Memory B cell (primary cell): ENCODE results near the gene POU2F2.

ENCODE experiments used
- ATAC-seq: fragments of 150-1000 bp; cut with Tn5 transposase; 2 replicates; pipeline ENCODE4 v1.10.0; 2021; ENCODE audit warnings: low read depth, mild to moderate bottlenecking, moderate library complexity
- DNase-seq, 2 donors: peaks; one replicate each; pipeline ENCODE4 v3.0.0; 2022; ENCODE audit warnings: low spot score in 2 of 2
- H3K27ac Mint-ChIP-seq: one replicate; pipeline ENCODE4 v1.8.0; 2022; ENCODE audit warnings: mild to moderate bottlenecking, moderate library complexity, mixed read lengths
- H3K27me3 Mint-ChIP-seq: one replicate; pipeline ENCODE4 v1.8.0; 2022; ENCODE audit warnings: mixed read lengths
- H3K36me3 Mint-ChIP-seq: one replicate; pipeline ENCODE4 v1.8.0; 2022; ENCODE audit warnings: mild to moderate bottlenecking, mixed read lengths
- H3K4me1 Mint-ChIP-seq: one replicate; pipeline ENCODE4 v1.8.0; 2022; ENCODE audit warnings: mixed read lengths
- H3K4me3 Mint-ChIP-seq: one replicate; pipeline ENCODE4 v1.8.0; 2022; ENCODE audit warnings: mild to moderate bottlenecking, moderate library complexity, mixed read lengths
- H3K9me3 Mint-ChIP-seq: one replicate; pipeline ENCODE4 v1.8.0; 2022; ENCODE audit warnings: mixed read lengths

The POU2F2 gene

GRCh38 chr19:42079276-42079669 lies 53.0 kb downstream of the POU2F2 start:
- Mint-ChIP-seq H3K4me3 (no peak overlapping the region), H3K4me1 (peaks cover 36% of the 10 kb centered on the region), H3K36me3 (peaks cover 8% of the 10 kb centered on the region), H3K27ac (no peak overlapping the region), H3K27me3 (no peaks in the 10 kb centered on the region), H3K9me3 (no peaks in the 10 kb centered on the region)
- ATAC-seq, result no peak
- no peak for DNase-seq

DNA sequence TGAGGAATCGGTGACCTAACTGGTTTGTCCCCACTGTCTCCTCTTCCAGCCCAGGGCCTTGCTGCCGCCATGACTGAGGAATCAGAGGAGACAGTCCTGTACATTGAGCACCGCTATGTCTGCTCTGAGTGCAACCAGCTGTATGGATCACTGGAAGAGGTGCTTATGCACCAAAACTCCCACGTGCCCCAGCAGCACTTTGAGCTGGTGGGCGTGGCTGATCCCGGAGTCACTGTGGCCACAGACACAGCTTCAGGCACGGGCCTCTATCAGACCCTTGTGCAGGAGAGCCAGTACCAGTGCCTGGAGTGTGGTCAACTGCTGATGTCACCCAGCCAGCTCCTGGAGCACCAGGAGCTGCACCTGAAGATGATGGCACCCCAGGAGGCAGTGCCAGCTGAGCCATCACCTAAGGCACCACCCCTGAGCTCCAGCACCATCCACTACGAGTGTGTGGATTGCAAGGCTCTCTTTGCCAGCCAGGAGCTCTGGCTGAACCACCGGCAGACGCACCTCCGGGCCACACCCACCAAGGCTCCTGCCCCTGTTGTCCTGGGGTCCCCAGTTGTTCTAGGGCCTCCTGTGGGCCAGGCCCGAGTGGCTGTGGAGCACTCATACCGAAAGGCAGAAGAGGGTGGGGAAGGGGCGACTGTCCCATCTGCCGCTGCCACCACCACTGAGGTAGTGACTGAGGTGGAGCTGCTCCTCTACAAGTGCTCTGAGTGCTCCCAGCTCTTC lies 53.5 kb downstream of the POU2F2 start:
- Mint-ChIP-seq H3K27me3 (no peaks in the 10 kb centered on the region), H3K36me3 (peaks cover 8% of the 10 kb centered on the region), H3K27ac (peak overlapping the region; percentile 99), H3K9me3 (no peaks in the 10 kb centered on the region), H3K4me3 (peak overlapping the region; percentile 15), H3K4me1 (peaks cover 36% of the 10 kb centered on the region)
- ATAC-seq (no peak), DNase-seq (no peak)

- Mint-ChIP-seq H3K4me1 (peaks cover 36% of the 10 kb centered on the region), H3K27ac (peak overlapping the region; percentile 99), H3K4me3 (peak overlapping the region; percentile 32), H3K27me3 (no peaks in the 10 kb centered on the region), H3K36me3 (peaks cover 8% of the 10 kb centered on the region), H3K9me3 (no peaks in the 10 kb centered on the region)
- DNase-seq (no peak), ATAC-seq (no peak)
Measured at GRCh38 chr19:42078058-42078457, 54.2 kb downstream of the POU2F2 start.

- Mint-ChIP-seq H3K36me3 (peaks cover 8% of the 10 kb centered on the region), H3K4me3 (peak overlapping the region; percentile 90), H3K4me1 (peaks cover 31% of the 10 kb centered on the region), H3K9me3 (no peaks in the 10 kb centered on the region), H3K27ac (peak overlapping the region; percentile 99), H3K27me3 (no peaks in the 10 kb centered on the region)
- ATAC-seq, result peak; percentile 15
- DNase-seq, result no peak
Measured at GRCh38 chr19:42076380-42076944, 55.8 kb downstream of the POU2F2 start.

DNA sequence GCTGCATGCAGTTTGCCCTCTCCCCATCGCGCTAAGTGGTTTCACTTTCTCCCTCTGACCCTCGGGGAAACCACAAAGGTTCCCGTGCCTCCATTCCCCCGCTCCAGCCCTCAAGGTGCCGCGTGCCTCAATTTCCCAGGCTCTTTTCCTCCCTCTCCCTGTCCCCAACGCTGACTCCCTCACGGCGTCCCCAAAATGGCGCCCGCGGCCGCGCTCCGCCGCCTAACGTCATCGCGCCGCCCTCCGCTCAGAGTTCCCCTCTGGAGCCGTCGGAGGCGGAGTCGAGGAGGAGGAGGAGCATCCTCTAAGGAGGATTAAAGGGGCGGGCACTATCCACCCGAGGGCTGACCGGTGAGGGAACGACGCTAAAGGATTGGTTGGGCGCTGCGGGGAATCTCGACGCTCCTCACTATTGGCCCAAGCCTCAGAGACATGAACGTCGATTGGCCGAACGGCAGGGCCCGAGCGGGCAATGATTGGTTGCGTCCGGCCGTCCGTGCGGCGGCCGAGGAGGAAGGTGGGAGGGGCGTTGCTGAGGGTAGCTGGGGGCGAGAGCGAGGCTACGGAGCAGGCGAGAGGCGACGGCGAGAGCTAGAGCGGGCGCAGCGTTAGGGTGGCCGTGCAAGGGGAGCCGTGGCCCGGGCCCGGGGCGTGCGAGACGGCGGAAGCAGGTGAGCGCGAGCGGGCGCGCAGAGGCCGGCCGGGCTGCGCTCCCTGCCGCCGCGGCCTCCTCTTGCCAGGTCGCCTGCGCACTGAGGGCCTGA lies 56.4 kb downstream of the POU2F2 start, which contains the start of gene ZNF574:
ZNF574 (plus strand) TSS at position 551 of the 764 bp plus-strand sequence. CDS start 2,441 bp downstream, outside the sequence.
- Mint-ChIP-seq H3K4me3 (peak within 1 kb of the TSS; percentile 93), H3K9me3 (no peaks in the 10 kb centered on the region), H3K27ac (peak within 1 kb of the TSS; percentile 99), H3K36me3 (peaks cover 3% of the 10 kb centered on the region), H3K27me3 (no peaks in the 10 kb centered on the region), H3K4me1 (peaks cover 28% of the 10 kb centered on the region)
- DNase-seq, result peak; percentile 92 to 98
- peak; percentile 90 for ATAC-seq

DNA sequence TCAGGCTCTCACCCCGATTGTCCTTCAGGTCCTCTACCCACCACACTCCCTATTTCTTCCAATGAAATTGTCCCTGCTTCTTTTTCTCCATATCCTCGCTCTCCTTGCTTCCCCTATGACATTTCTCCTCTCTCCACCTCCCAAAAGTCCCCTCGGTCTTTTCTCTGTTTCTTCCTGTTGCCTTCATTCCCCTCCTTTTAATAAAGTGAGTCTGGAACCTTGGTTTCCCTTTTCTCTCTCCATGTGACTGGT lies 57.0 kb downstream of the POU2F2 start:
- H3K27me3 Mint-ChIP-seq, result peaks cover 3% of the 10 kb centered on the region
- peak overlapping the region; percentile 99 for H3K27ac Mint-ChIP-seq
- no peak for ATAC-seq
- H3K4me1 Mint-ChIP-seq, result peaks cover 28% of the 10 kb centered on the region
- DNase-seq, result no peak
- no peaks in the 10 kb centered on the region for H3K9me3 Mint-ChIP-seq
- H3K4me3 Mint-ChIP-seq, result peak overlapping the region; percentile 93
- H3K36me3 Mint-ChIP-seq, result peaks cover 3% of the 10 kb centered on the region

GRCh38 chr19:42074513-42075363 lies 57.5 kb downstream of the POU2F2 start:
- Mint-ChIP-seq H3K4me3 (peak overlapping the region; percentile 93), H3K9me3 (no peaks in the 10 kb centered on the region), H3K27me3 (peaks cover 4% of the 10 kb centered on the region), H3K4me1 (peaks cover 28% of the 10 kb centered on the region), H3K27ac (peak overlapping the region; percentile 99), H3K36me3 (peaks cover 3% of the 10 kb centered on the region)
- DNase-seq (no peak), ATAC-seq (no peak)

GRCh38 chr19:42071247-42071646 lies 61.0 kb downstream of the POU2F2 start:
- no peaks in the 10 kb centered on the region for H3K9me3 Mint-ChIP-seq
- ATAC-seq (no peak), DNase-seq (no peak)
- peaks cover 7% of the 10 kb centered on the region for H3K4me1 Mint-ChIP-seq
- H3K4me3 Mint-ChIP-seq, result no peak overlapping the region
- peaks cover 4% of the 10 kb centered on the region for H3K27me3 Mint-ChIP-seq
- H3K27ac Mint-ChIP-seq, result no peak overlapping the region
- peaks cover 3% of the 10 kb centered on the region for H3K36me3 Mint-ChIP-seq

GRCh38 chr19:42069619-42070351 lies 62.5 kb downstream of the POU2F2 start, which contains the start of gene GRIK5:
TSS of gene GRIK5 (minus strand) at chr19:42070206. CDS start at chr19:42065770, 4,436 bp downstream.
- no peaks in the 10 kb centered on the region for H3K4me1 Mint-ChIP-seq
- H3K36me3 Mint-ChIP-seq, result no peaks in the 10 kb centered on the region
- no peaks in the 10 kb centered on the region for H3K9me3 Mint-ChIP-seq
- DNase-seq, result no peak
- no peak within 1 kb of the TSS for H3K4me3 Mint-ChIP-seq
- ATAC-seq, result no peak
- H3K27me3 Mint-ChIP-seq, result peaks cover 7% of the 10 kb centered on the region
- no peak within 1 kb of the TSS for H3K27ac Mint-ChIP-seq

GRCh38 chr19:42068756-42069571 lies 63.3 kb downstream of the POU2F2 start:
- Mint-ChIP-seq H3K4me1 (no peaks in the 10 kb centered on the region), H3K27me3 (peaks cover 15% of the 10 kb centered on the region), H3K36me3 (no peaks in the 10 kb centered on the region), H3K27ac (no peak overlapping the region), H3K4me3 (no peak overlapping the region), H3K9me3 (no peaks in the 10 kb centered on the region)
- no peak for DNase-seq
- ATAC-seq, result no peak

GRCh38 chr19:42068361-42068755 lies 63.9 kb downstream of the POU2F2 start:
- DNase-seq (no peak), ATAC-seq (no peak)
- peaks cover 17% of the 10 kb centered on the region for H3K27me3 Mint-ChIP-seq
- H3K27ac Mint-ChIP-seq, result no peak overlapping the region
- no peaks in the 10 kb centered on the region for H3K4me1 Mint-ChIP-seq
- H3K36me3 Mint-ChIP-seq, result no peaks in the 10 kb centered on the region
- H3K4me3 Mint-ChIP-seq, result no peak overlapping the region
- no peaks in the 10 kb centered on the region for H3K9me3 Mint-ChIP-seq

- no peaks in the 10 kb centered on the region for H3K9me3 Mint-ChIP-seq
- peaks cover 19% of the 10 kb centered on the region for H3K27me3 Mint-ChIP-seq
- H3K36me3 Mint-ChIP-seq, result no peaks in the 10 kb centered on the region
- DNase-seq, result no peak
- H3K4me1 Mint-ChIP-seq, result no peaks in the 10 kb centered on the region
- H3K27ac Mint-ChIP-seq, result no peak overlapping the region
- no peak for ATAC-seq
- H3K4me3 Mint-ChIP-seq, result no peak overlapping the region
Measured at GRCh38 chr19:42067315-42067888, 64.8 kb downstream of the POU2F2 start.
